ENCODE measurements around the gene PTPRM.
"Not testable (repeated sequence)": the region's sequence is repeated elsewhere in the genome, so short reads cannot be mapped to it uniquely, and the experiment has no call there.

PTPRM gene

GRCh38 chr18:8424917-8425725 lies 858.0 kb downstream of the PTPRM start:
- no peak for DNase-seq

GRCh38 chr18:8426401-8426800 lies 859.3 kb downstream of the PTPRM start:
- no peak for DNase-seq

DNA sequence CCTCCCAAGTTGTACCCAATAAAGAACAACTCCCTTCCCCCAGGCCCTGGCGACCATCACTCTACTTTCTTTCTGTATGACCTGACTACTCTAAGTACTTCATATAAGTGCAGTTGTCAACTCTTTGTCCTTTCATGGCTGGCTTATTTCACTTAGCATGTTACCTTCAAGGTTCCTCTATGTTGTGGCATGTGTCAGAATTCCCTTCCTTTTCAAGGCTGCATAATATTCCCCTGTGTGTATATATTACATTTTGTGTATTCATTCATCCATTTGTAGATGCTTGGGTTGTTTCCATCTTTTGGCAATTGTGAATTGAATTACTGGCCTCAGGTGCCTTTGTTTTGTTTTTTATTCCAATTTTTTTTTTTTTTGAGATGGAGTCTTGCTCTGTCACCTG lies 860.2 kb downstream of the PTPRM start:
- no peak for DNase-seq

DNA sequence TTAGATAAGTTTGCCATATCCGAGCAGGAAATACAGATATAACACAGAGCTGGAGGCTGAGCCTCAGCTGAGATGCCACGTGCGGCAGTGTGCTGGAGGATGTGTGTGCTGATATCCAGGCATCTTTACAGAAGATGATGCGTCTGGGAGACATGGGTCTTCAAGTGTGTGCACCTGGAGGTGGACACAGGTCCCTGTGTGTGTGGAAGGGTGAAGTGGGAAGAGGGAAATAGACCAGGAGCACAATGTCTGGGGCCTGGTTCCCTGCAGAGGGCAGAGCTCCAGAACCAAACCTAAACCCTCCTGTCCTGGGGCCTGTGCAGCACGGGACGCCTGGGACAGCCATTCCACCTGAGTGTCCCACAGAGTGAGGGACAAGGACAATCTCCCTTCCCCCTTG lies 861.8 kb downstream of the PTPRM start:
- no peak for DNase-seq

DNA sequence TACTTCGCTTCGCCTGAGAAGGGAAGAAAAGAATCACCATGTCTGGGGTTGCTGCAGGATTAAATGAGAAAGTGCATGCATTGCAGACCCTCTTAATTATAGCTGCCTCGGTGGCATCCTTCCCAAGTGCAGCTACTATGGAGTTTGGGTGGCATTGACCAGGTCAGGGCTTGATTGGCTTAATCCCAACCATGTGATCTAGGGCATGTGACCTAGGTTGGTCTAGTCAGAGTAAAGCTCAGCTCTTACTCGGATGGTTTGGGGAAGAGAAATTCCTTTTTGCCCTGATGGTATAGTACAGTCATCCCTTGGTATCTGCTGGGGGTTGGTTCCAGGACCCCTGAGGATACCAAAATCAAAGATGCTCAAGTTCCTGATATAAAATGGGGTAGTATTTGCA lies 863.9 kb downstream of the PTPRM start:
- no peak for DNase-seq

- no peak for DNase-seq
Observed at GRCh38 chr18:8433323-8433722, 866.2 kb downstream of the PTPRM start.

- no peak for DNase-seq
Observed at GRCh38 chr18:8433771-8434170, 866.7 kb downstream of the PTPRM start.

DNA sequence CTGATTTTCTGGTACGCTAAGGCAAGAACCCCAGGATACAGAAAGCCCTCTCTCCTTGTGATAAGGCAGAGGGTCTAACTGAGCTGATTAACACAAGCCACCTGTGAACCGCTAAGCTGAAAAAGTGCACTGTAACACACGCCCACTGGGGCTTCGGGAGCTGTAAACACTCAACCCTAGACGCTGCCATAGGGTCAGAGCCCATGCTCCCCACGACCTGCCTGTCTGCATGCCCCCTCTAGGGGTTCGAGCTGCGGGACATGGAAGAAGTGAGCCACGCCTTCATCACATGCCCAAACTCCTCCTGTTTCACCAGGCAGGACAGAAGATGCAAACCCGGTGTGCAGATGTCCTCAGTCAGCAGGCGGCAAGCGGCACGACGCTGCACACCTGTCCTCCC lies 868.3 kb downstream of the PTPRM start:
- no peak for DNase-seq

DNA sequence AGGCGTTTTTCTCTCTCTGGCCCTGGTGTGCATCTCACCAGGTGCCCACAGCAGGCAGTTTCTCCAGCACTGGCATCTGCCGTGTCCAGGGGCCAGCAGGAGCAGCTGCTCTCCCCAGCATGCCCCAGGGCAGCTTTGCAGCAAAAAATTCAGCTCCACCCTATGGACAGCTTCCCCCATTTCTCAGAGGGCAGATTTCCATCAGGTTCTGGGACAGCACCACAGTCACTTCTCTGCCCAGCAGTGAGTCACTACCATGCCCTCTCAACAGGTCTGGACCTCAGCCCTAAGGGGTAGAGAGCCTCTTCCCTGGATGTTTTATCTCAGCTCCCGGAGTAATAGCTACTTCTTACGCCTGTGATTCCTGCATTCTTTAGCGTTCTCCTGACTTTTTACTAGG lies 871.9 kb downstream of the PTPRM start:
- DNase-seq: no peak

GRCh38 chr18:8443505-8443904 lies 876.4 kb downstream of the PTPRM start:
- DNase-seq: no peak

DNA sequence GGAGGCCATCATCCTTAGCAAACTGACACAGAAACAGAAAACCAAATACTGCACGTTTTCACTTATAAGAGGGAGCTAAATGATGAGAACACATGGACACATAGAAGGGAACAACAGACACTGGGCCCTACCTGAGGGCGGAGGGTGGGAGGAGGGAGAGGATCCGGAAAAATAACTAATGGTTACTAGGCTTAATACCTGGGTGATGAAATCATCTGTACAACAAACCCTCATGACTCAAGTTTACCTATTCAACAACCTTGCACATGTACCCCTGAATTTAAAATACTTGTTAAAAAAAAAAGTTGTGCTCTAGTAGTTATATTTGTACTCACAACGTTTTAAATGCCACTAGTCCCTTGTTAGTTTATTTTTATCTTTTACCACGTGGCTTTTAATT lies 879.8 kb downstream of the PTPRM start:
- DNase-seq: not testable (repeated sequence)

DNA sequence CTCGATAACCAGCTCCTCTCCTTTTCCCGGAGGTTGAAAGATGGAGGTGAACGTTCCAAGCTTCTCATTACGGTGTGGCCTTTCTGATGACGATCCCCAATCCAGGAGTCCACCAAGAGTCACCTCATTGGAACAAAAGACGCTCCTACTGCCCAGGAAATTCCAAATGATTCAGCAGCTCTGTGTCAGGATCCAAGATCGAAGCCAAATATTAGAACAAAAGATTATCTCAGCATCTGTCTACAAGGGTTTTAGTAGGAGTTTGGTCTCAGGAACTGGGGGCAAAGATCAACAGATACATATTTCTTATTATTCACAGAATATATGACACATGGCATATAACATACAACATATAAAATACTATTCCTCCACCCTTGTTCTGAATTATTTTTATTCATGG lies 881.0 kb downstream of the PTPRM start:
- DNase-seq: no peak

DNA sequence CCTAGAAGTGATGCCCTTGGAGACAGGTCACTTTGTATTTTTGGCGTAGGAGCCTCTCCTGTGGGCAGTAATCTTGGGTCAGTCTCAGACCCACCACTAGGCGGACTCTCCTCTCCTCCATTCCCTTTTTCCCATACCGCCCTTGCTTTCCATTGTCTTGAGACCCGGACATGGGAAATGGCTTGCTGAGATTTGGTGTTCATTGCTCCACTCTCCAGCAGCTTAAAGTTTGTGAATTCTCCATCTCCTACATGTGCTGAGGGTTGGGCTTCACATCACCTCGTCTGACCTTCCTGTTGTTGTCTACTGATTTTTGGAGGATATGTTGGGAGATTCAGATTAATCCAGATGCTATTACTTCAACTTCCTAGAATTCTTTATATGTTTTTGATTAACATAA lies 882.9 kb downstream of the PTPRM start:
- DNase-seq: no peak

GRCh38 chr18:8450898-8451665 lies 884.0 kb downstream of the PTPRM start:
- no peak for DNase-seq

DNA sequence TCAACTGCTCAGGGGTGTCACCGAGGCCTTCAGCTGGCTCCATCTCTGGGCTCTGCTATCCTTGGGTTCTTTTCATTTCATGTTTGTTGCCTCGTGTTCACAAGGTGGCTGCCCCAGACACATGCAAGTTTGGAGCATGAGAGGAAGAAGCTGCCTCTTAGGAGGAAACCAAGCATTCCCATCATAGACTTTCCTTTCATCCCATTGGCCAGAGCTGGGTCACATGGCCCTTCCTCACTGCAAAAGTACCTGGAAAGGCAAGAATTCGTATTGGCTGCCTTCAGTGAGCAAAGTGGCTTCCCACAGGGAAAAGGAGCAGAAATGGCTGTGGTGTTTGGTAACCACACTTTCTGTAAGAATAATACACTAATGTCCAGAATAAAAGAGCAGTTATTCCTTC lies 886.4 kb downstream of the PTPRM start:
- no peak for DNase-seq

DNA sequence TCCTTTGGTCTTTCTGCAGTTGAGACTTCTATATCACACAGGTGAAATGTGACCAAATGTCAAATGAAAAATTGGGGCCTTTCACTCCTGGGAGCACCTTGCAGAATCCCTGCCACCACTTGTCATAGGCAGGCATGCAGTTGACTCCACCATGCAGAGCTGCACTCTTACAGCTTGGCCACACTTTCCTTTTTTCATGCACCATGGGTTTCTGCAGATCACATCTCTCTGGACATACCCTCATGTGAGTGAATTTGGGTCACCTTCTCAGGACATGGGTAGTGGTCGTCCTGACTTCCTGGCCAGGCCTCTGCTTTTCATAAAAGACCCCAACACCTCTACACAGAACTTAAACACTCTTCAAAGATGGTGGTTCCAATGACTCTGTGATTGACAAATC lies 887.0 kb downstream of the PTPRM start:
- no peak for DNase-seq

GRCh38 chr18:8455661-8456614 lies 888.8 kb downstream of the PTPRM start:
- no peak for DNase-seq
